ENCODE results near the gene HNRNPH2. TPM values are rescaled to one million over a fixed set of nuclear protein-coding genes. Genes with fewer than 3 reads are reported as not detected.
A peak's percentile ranks its signal among the peaks of the same experiment; 100 is the strongest.

HNRNPH2 gene
- total RNA-seq, 3 donors from 2014 or later (not counting 1 experiment from before 2014, with no cell fraction given) = 47.3 to 56.1 (median 52.9) TPM

DNA sequence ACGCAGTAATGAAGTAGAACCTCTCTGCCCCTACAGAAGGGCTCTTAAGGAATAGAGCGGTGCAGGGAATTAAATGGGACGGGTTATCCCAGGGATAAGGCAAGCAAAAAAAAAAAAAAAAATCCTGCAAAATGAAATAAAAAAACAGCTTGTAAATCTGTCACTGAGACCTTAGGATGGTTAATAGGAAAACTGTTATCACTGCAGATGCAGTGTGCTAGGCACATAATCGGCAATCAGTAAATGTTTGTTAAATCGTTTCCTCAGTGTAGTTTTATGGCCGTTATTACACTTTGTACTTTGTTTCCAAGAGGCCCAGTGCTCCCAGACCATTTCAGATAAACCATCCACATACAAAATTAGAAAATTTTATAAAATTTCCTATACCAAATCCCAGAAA is 1.0 kb downstream of the HNRNPH2 start:
- H3K4me3 Mint-ChIP-seq = peak overlapping the region; percentile 94
- Histone ChIP-seq H3K9me3 (ENCODE audit: control insufficient read depth, insufficient read depth, low read length) (no peaks in the 10 kb centered on the region), H3K36me3 (ENCODE audit: control insufficient read depth, insufficient read depth, low read length) (peaks cover 11% of the 10 kb centered on the region), H3K27me3 (ENCODE audit: control insufficient read depth, insufficient read depth, low read length) (no peaks in the 10 kb centered on the region), H3K27ac (ENCODE audit: low read length) (peak overlapping the region; percentile 98), H3K4me1 (ENCODE audit: control insufficient read depth, insufficient read depth, low read length) (peaks cover 19% of the 10 kb centered on the region), H3K4me3 (ENCODE audit: low read length) (peak overlapping the region; percentile 84)
- 0% methylated on average over 1 of the region's 6 CpGs for WGBS (ENCODE audit: insufficient coverage)
- H3K27me3 Mint-ChIP-seq (ENCODE audit: low read depth in 2 of 2) = no peaks in the 10 kb centered on the region
- TF ChIP-seq CTCF (IDR thresholded peaks at IDR 0.05) = no peak
- H3K4me1 Mint-ChIP-seq = peaks cover 22 to 35% of the 10 kb centered on the region in 2 donors
- peak overlapping the region; percentile 95 to 96 for H3K27ac Mint-ChIP-seq
- H3K9me3 Mint-ChIP-seq = no peaks in the 10 kb centered on the region
- DNase-seq (no peak), ATAC-seq (no peak)
- H3K36me3 Mint-ChIP-seq = no peaks in the 10 kb centered on the region
- intact Hi-C loops (cut with micrococcal nuclease) = no loop called here

GRCh38 chrX:101410461-101410860 is 2.4 kb downstream of the HNRNPH2 start:
- Histone ChIP-seq H3K4me1 (ENCODE audit: control insufficient read depth, insufficient read depth, low read length) (peaks cover 19% of the 10 kb centered on the region), H3K36me3 (ENCODE audit: control insufficient read depth, insufficient read depth, low read length) (peaks cover 11% of the 10 kb centered on the region), H3K27me3 (ENCODE audit: control insufficient read depth, insufficient read depth, low read length) (no peaks in the 10 kb centered on the region), H3K9me3 (ENCODE audit: control insufficient read depth, insufficient read depth, low read length) (no peaks in the 10 kb centered on the region), H3K27ac (ENCODE audit: low read length) (no peak overlapping the region), H3K4me3 (ENCODE audit: low read length) (no peak overlapping the region)
- no CpG with 5 or more reads among the region's 7 CpGs for WGBS (ENCODE audit: insufficient coverage)
- ATAC-seq (no peak), DNase-seq (peak in 1 of 2 donors; percentile 35)
- Mint-ChIP-seq H3K27me3 (ENCODE audit: low read depth in 2 of 2) (no peaks in the 10 kb centered on the region), H3K27ac (peak overlapping the region; percentile 84 to 88), H3K4me3 (peak overlapping the region; percentile 70), H3K9me3 (no peaks in the 10 kb centered on the region), H3K36me3 (no peaks in the 10 kb centered on the region), H3K4me1 (peaks cover 25 to 37% of the 10 kb centered on the region in 2 donors)
- intact Hi-C loops (cut with micrococcal nuclease) = no loop called here
- TF ChIP-seq CTCF (IDR thresholded peaks at IDR 0.05) = no peak

DNA sequence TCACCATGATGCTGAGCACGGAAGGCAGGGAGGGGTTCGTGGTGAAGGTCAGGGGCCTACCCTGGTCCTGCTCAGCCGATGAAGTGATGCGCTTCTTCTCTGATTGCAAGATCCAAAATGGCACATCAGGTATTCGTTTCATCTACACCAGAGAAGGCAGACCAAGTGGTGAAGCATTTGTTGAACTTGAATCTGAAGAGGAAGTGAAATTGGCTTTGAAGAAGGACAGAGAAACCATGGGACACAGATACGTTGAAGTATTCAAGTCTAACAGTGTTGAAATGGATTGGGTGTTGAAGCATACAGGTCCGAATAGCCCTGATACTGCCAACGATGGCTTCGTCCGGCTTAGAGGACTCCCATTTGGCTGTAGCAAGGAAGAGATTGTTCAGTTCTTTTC is 4.0 kb downstream of the HNRNPH2 start:
- Mint-ChIP-seq H3K4me1 (peaks cover 24 to 42% of the 10 kb centered on the region in 2 donors), H3K27me3 (ENCODE audit: low read depth in 2 of 2) (no peaks in the 10 kb centered on the region), H3K9me3 (no peaks in the 10 kb centered on the region), H3K4me3 (no peak overlapping the region), H3K27ac (peak overlapping the region; percentile 16 to 22), H3K36me3 (no peaks in the 10 kb centered on the region)
- intact Hi-C loops (cut with micrococcal nuclease) = no loop called here
- no peak for TF ChIP-seq CTCF (IDR thresholded peaks at IDR 0.05)
- Histone ChIP-seq H3K4me3 (ENCODE audit: low read length) (no peak overlapping the region), H3K4me1 (ENCODE audit: control insufficient read depth, insufficient read depth, low read length) (peaks cover 23% of the 10 kb centered on the region), H3K27me3 (ENCODE audit: control insufficient read depth, insufficient read depth, low read length) (no peaks in the 10 kb centered on the region), H3K36me3 (ENCODE audit: control insufficient read depth, insufficient read depth, low read length) (peaks cover 11% of the 10 kb centered on the region), H3K9me3 (ENCODE audit: control insufficient read depth, insufficient read depth, low read length) (no peaks in the 10 kb centered on the region), H3K27ac (ENCODE audit: low read length) (no peak overlapping the region)
- WGBS (ENCODE audit: insufficient coverage) = 90% methylated on average over 10 of the region's 10 CpGs
- ATAC-seq (no peak), DNase-seq (no peak)

Measured in natural killer cell (primary cell).